ENCODE measurements around the gene HOXB4. TPM values are rescaled to one million over a fixed set of nuclear protein-coding genes. Genes with fewer than 3 reads are reported as not detected.

Gene HOXB4
- total RNA-seq, 1 donor from 2014 or later: not detected

GRCh38 chr17:48559122-48559839, 18.9 kb downstream of the HOXB4 start:
- Mint-ChIP-seq H3K36me3 (ENCODE audit: low read depth) (no peaks in the 10 kb centered on the region), H3K27me3 (ENCODE audit: low read depth) (peaks cover 89% of the 10 kb centered on the region), H3K4me1 (ENCODE audit: low read depth) (peaks cover 9% of the 10 kb centered on the region), H3K27ac (ENCODE audit: unreplicated experiment) (no peak overlapping the region), H3K9me3 (ENCODE audit: low read depth) (no peaks in the 10 kb centered on the region), H3K4me3 (ENCODE audit: unreplicated experiment) (no peak overlapping the region)
- TF ChIP-seq CTCF (IDR thresholded peaks at IDR 0.05): no peak
- DNase-seq (ENCODE audit: low spot score): no peak

GRCh38 chr17:48558831-48559121, 19.4 kb downstream of the HOXB4 start:
- no peak for TF ChIP-seq CTCF (IDR thresholded peaks at IDR 0.05)
- Mint-ChIP-seq H3K9me3 (ENCODE audit: low read depth) (no peaks in the 10 kb centered on the region), H3K27me3 (ENCODE audit: low read depth) (peaks cover 93% of the 10 kb centered on the region), H3K27ac (ENCODE audit: unreplicated experiment) (no peak overlapping the region), H3K36me3 (ENCODE audit: low read depth) (no peaks in the 10 kb centered on the region), H3K4me3 (ENCODE audit: unreplicated experiment) (no peak overlapping the region), H3K4me1 (ENCODE audit: low read depth) (peaks cover 10% of the 10 kb centered on the region)
- DNase-seq (ENCODE audit: low spot score): no peak

- Mint-ChIP-seq H3K36me3 (ENCODE audit: low read depth) (no peaks in the 10 kb centered on the region), H3K9me3 (ENCODE audit: low read depth) (no peaks in the 10 kb centered on the region), H3K27me3 (ENCODE audit: low read depth) (peaks cover 93% of the 10 kb centered on the region), H3K4me1 (ENCODE audit: low read depth) (peaks cover 10% of the 10 kb centered on the region), H3K4me3 (ENCODE audit: unreplicated experiment) (no peak overlapping the region), H3K27ac (ENCODE audit: unreplicated experiment) (no peak overlapping the region)
- no peak for TF ChIP-seq CTCF (IDR thresholded peaks at IDR 0.05)
- DNase-seq (ENCODE audit: low spot score): no peak
Measured at GRCh38 chr17:48558057-48558830, 19.9 kb downstream of the HOXB4 start.

- Mint-ChIP-seq H3K9me3 (ENCODE audit: low read depth) (no peaks in the 10 kb centered on the region), H3K36me3 (ENCODE audit: low read depth) (no peaks in the 10 kb centered on the region), H3K4me1 (ENCODE audit: low read depth) (peaks cover 10% of the 10 kb centered on the region), H3K4me3 (ENCODE audit: unreplicated experiment) (no peak overlapping the region), H3K27ac (ENCODE audit: unreplicated experiment) (no peak overlapping the region), H3K27me3 (ENCODE audit: low read depth) (peaks cover 89% of the 10 kb centered on the region)
- no peak for DNase-seq (ENCODE audit: low spot score)
- TF ChIP-seq CTCF (IDR thresholded peaks at IDR 0.05): no peak
Measured at GRCh38 chr17:48556576-48557401, 21.4 kb downstream of the HOXB4 start.

- no peak overlapping the region for H3K27ac Mint-ChIP-seq (ENCODE audit: unreplicated experiment)
- DNase-seq (ENCODE audit: low spot score): no peak
- no peaks in the 10 kb centered on the region for H3K36me3 Mint-ChIP-seq (ENCODE audit: low read depth)
- H3K4me1 Mint-ChIP-seq (ENCODE audit: low read depth): peaks cover 10% of the 10 kb centered on the region
- TF ChIP-seq CTCF (IDR thresholded peaks at IDR 0.05): no peak
- no peaks in the 10 kb centered on the region for H3K9me3 Mint-ChIP-seq (ENCODE audit: low read depth)
- no peak overlapping the region for H3K4me3 Mint-ChIP-seq (ENCODE audit: unreplicated experiment)
- H3K27me3 Mint-ChIP-seq (ENCODE audit: low read depth): peaks cover 87% of the 10 kb centered on the region
Measured at GRCh38 chr17:48556229-48556575, 21.9 kb downstream of the HOXB4 start.

Measured in chondrocyte (in vitro differentiated cells).